Transverse colon (tissue), 4 donors: ENCODE data around the gene ACTN3.

ENCODE experiments used
- EP300 ChIP-seq: sonication (generic); formaldehyde crosslinking; IDR thresholded peaks from one replicate; pipeline ENCODE4 v1.6.1; 2017; ENCODE audit warnings: antibody characterized with exemption, low read depth
- POLR2A ChIP-seq: fragments of 450-650 bp; IDR thresholded peaks from one replicate; pipeline ENCODE4 v1.6.1; 2016; ENCODE audit warnings: antibody characterized with exemption, mild to moderate bottlenecking, moderate library complexity
- POLR2AphosphoS5 ChIP-seq, 3 donors: sonication (generic); formaldehyde crosslinking; IDR thresholded peaks; one replicate each; pipeline ENCODE4 v1.6.1; 2016; ENCODE audit warnings: antibody characterized with exemption in 3 of 3
- TF ChIP-seq, protein P1 (sequence below), 5 experiments: fragments of 200-600 bp in 3 of 5; fragments of 450-650 bp in 2 of 5; sonication (generic) in 3 of 5; IDR thresholded peaks; 1 replicate in 2 of 5; 2 replicates in 3 of 5; pipeline ENCODE4 v1.5.1; 2016 to 2017; ENCODE audit warnings: antibody characterized with exemption in 5 of 5, inconsistent platforms in 3 of 5, mild to moderate bottlenecking in 2 of 5, moderate library complexity in 1 of 5

- TF ChIP-seq, protein P1, sequence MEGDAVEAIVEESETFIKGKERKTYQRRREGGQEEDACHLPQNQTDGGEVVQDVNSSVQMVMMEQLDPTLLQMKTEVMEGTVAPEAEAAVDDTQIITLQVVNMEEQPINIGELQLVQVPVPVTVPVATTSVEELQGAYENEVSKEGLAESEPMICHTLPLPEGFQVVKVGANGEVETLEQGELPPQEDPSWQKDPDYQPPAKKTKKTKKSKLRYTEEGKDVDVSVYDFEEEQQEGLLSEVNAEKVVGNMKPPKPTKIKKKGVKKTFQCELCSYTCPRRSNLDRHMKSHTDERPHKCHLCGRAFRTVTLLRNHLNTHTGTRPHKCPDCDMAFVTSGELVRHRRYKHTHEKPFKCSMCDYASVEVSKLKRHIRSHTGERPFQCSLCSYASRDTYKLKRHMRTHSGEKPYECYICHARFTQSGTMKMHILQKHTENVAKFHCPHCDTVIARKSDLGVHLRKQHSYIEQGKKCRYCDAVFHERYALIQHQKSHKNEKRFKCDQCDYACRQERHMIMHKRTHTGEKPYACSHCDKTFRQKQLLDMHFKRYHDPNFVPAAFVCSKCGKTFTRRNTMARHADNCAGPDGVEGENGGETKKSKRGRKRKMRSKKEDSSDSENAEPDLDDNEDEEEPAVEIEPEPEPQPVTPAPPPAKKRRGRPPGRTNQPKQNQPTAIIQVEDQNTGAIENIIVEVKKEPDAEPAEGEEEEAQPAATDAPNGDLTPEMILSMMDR (IDR thresholded peaks at IDR 0.05): no peak
- no peak for TF ChIP-seq POLR2A
- TF ChIP-seq POLR2AphosphoS5 (IDR thresholded peaks at IDR 0.05): no peak
- TF ChIP-seq EP300: no peak
Observed at GRCh38 chr11:66547662-66548009, 933 bp downstream of the ACTN3 start.
